Measurements from ENCODE around the gene DCN.

DNA sequence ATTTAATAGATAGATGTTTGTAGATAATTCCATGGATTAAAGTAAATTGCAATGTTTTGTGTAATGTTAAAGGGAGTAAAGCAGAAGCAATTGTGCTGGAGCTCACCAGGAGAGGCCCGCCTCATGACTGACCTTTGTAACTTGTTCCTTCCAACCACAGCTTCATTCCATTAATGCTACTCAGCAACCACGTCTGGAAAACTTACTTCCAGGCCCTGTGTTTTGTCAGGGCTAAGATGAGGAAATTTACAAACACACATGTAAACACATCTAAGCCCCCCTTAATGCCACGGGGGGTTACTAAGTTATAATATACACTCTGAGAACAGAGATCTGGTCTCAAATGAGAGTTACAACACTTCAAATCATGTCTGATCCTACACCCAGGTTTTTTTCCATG lies 83.7 kb downstream of the DCN start:
- TF ChIP-seq POLR2AphosphoS5 (IDR thresholded peaks at IDR 0.05; ENCODE audit: low read depth, low read length) (no peak), FOXP2 (optimal IDR thresholded peaks at IDR 0.05; ENCODE audit: borderline replicate concordance, extremely low read depth, extremely low read length, insufficient read depth) (no peak)
